Neutrophil (primary cell): Measurements from ENCODE around the gene SLC25A26.

Experiments used
- H3K27ac ChIP-seq: fragments of 200-600 bp; sonication (generic); 2 replicates; pipeline ENCODE4 v1.5.1; 2016; ENCODE audit warnings: mild to moderate bottlenecking, moderate library complexity
- H3K27me3 ChIP-seq: fragments of 200-600 bp; sonication (generic); 2 replicates; pipeline ENCODE4 v1.6.0; 2016; ENCODE audit warnings: mild to moderate bottlenecking
- H3K36me3 ChIP-seq: fragments of 200-600 bp; sonication (generic); 2 replicates; pipeline ENCODE4 v1.5.1; 2017
- H3K4me1 ChIP-seq, 2 experiments: fragments of 200-600 bp in 1 of 2; sonication (generic) in 1 of 2; 1 replicate in 1 of 2; 2 replicates in 1 of 2; pipeline versions ENCODE4 v1.5.1 to v1.6.1; 2013 to 2016; ENCODE audit warnings: low read depth in 1 of 2, low read length in 1 of 2, mild to moderate bottlenecking in 1 of 2, moderate library complexity in 1 of 2; ENCODE audit not compliant: control insufficient read depth in 1 of 2, insufficient read depth in 1 of 2
- H3K4me3 ChIP-seq, 2 experiments: fragments of 200-600 bp in 1 of 2; sonication (generic) in 1 of 2; 1 replicate in 1 of 2; 2 replicates in 1 of 2; pipeline ENCODE4 v1.5.1; 2013 to 2016; ENCODE audit warnings: low read depth in 1 of 2, low read length in 1 of 2, mild to moderate bottlenecking in 1 of 2, moderate library complexity in 1 of 2
- H3K9me3 ChIP-seq: fragments of 200-600 bp; sonication (generic); 2 replicates; pipeline ENCODE4 v1.5.1; 2016
- TF ChIP-seq, protein P1 (sequence below): fragments of 200-600 bp; sonication (generic); IDR thresholded peaks from 2 replicates; pipeline ENCODE4 v1.5.1; 2016; ENCODE audit warnings: antibody characterized with exemption

SLC25A26 gene

DNA sequence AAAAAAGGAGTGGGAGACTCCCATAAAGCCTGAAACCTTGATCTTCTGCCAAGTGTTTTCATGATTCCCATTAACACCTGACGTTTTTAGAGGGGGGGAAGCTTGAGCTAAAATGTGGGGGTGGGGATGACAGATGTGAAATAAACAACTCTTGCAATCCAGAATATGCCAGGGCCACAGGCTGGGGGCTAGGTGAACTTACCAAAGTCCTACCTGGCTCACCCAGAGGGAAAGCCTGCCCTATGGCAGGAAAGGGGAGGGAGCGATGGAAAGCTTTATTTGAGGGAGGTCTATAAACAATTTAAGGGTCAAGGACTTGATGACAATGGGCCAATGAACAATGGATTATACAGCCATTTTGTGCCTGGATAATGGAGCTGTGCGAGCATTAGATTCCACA is 171.7 kb downstream of the SLC25A26 start:
- Histone ChIP-seq H3K27me3 (no peaks in the 10 kb centered on the region), H3K27ac (no peak overlapping the region), H3K4me1 (peaks cover 2% of the 10 kb centered on the region in 2 experiments), H3K4me3 (no peak overlapping the region), H3K9me3 (no peaks in the 10 kb centered on the region), H3K36me3 (peaks cover 62% of the 10 kb centered on the region)
- TF ChIP-seq, protein P1, sequence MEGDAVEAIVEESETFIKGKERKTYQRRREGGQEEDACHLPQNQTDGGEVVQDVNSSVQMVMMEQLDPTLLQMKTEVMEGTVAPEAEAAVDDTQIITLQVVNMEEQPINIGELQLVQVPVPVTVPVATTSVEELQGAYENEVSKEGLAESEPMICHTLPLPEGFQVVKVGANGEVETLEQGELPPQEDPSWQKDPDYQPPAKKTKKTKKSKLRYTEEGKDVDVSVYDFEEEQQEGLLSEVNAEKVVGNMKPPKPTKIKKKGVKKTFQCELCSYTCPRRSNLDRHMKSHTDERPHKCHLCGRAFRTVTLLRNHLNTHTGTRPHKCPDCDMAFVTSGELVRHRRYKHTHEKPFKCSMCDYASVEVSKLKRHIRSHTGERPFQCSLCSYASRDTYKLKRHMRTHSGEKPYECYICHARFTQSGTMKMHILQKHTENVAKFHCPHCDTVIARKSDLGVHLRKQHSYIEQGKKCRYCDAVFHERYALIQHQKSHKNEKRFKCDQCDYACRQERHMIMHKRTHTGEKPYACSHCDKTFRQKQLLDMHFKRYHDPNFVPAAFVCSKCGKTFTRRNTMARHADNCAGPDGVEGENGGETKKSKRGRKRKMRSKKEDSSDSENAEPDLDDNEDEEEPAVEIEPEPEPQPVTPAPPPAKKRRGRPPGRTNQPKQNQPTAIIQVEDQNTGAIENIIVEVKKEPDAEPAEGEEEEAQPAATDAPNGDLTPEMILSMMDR, result no peak

DNA sequence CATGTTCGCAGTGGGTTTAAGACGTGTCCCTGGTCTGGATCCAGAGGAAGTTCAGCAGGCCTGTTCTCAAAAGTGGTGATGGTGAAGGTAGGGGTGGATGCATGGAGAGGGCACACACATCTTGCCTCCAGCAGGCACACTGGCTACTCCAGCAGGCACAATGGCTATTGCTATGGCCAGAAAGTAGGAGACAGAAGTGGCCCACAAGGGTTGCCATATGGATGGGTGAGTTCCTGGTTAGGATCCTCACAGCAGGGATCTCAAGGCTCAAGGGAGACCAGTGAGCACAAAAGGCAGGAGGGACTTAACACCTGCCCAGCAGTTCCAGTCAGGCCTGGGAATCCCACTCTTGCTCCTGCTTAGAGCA is 172.1 kb downstream of the SLC25A26 start:
- TF ChIP-seq, protein P1, result no peak
- H3K4me3 ChIP-seq, result no peak overlapping the region
- H3K4me1 ChIP-seq, result peaks cover 6 to 7% of the 10 kb centered on the region in 2 experiments
- H3K27me3 ChIP-seq, result no peaks in the 10 kb centered on the region
- H3K27ac ChIP-seq, result no peak overlapping the region
- peaks cover 62% of the 10 kb centered on the region for H3K36me3 ChIP-seq
- H3K9me3 ChIP-seq, result no peaks in the 10 kb centered on the region

GRCh38 chr3:66393333-66394005 is 172.7 kb downstream of the SLC25A26 start:
- Histone ChIP-seq H3K4me3 (no peak overlapping the region), H3K27me3 (no peaks in the 10 kb centered on the region), H3K4me1 (peaks cover 11 to 12% of the 10 kb centered on the region in 2 experiments), H3K36me3 (peaks cover 62% of the 10 kb centered on the region), H3K27ac (no peak overlapping the region), H3K9me3 (no peaks in the 10 kb centered on the region)
- TF ChIP-seq, protein P1, result no peak

DNA sequence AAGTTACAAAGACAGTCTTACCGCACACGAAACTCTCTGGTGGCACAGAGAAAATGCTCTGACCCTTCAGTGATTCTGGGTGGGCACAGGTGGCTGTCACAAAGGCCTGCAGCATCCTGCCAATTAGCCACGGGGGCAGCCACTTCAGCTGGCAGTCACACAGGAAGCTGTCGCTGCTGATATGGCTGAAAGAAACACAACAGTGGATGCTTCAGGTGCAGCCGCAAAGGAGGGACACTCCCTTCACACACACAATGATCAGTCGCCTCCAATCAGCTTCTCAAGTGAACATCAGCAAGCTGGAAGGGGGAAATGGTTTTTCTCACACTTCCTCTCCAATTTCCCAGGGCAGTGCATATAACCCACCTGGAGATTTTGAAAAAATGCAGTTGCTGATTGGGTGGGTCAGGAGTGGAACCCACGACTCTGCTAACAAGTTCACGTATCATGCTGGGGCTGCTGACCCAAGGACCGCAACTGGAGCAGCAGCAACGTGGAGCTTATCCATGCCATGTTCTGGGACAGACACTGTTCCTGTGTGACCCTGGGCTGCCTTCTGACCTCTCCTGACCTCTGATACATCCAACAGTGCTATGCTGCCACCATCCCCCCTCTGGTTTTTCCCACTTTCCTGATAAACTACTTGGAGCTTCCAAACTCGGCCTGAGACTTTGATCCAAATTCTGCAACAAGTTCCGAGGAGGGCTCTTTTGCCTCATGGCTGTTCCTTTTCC is 173.4 kb downstream of the SLC25A26 start:
- Histone ChIP-seq H3K4me1 (peaks cover 18 to 19% of the 10 kb centered on the region in 2 experiments), H3K9me3 (no peaks in the 10 kb centered on the region), H3K27ac (no peak overlapping the region), H3K4me3 (no peak overlapping the region), H3K27me3 (no peaks in the 10 kb centered on the region), H3K36me3 (peaks cover 62% of the 10 kb centered on the region)
- TF ChIP-seq, protein P1, result no peak

DNA sequence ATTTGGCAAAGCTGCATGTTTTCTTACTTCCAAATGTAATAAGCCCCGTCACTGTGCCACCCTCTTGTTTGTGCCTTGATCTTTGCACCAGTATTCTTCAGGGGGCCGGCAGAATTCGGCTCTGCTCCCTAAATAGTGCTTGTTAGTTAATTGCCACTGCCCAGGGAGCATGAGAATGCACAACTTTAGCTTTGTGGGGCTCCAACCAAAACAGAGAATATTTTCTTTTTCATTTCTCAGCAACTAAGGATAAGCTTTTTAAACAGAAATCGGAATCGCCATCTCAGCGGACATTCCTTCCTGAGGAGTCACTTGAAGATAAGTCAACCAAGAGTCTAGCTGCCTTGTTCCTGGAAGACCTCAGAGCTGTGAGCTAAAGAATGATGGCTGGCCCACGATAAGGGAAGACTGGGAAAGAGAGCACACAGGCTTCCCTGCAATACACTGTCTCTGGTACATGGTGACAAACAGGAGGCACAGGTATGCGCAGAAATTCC is 174.0 kb downstream of the SLC25A26 start:
- no peaks in the 10 kb centered on the region for H3K27me3 ChIP-seq
- H3K4me1 ChIP-seq, result peaks cover 18 to 19% of the 10 kb centered on the region in 2 experiments
- H3K9me3 ChIP-seq, result no peaks in the 10 kb centered on the region
- H3K27ac ChIP-seq, result no peak overlapping the region
- TF ChIP-seq, protein P1, result no peak
- H3K4me3 ChIP-seq, result no peak overlapping the region
- peaks cover 62% of the 10 kb centered on the region for H3K36me3 ChIP-seq
